Stimulated activated CD8-positive, alpha-beta memory T cell treated with anti-CD3 and anti-CD28 coated beads, Interleukin-2, amount 100 ng/mL, for 1 hour (primary cell): ENCODE measurements around the gene TRDMT1.

Source experiments
- DNase-seq, 2 donors: peaks; one replicate each; pipeline ENCODE4 v3.0.0-alpha.2; 2020; ENCODE audit warnings: low read depth in 2 of 2

TRDMT1 gene

GRCh38 chr10:17210361-17210760 is 8.9 kb upstream of the TRDMT1 start:
- no peak for DNase-seq

GRCh38 chr10:17209881-17210280 is 8.4 kb upstream of the TRDMT1 start:
- DNase-seq: no peak

- no peak for DNase-seq
Measured at GRCh38 chr10:17209302-17209701, 7.8 kb upstream of the TRDMT1 start.

- DNase-seq: no peak
Measured at GRCh38 chr10:17208476-17208875, 7.0 kb upstream of the TRDMT1 start.

- no peak for DNase-seq
Measured at GRCh38 chr10:17206210-17206709, 4.8 kb upstream of the TRDMT1 start.

- DNase-seq: no peak
Measured at GRCh38 chr10:17203416-17203815, 1.9 kb upstream of the TRDMT1 start.

GRCh38 chr10:17202999-17203398 is 1.5 kb upstream of the TRDMT1 start:
- no peak for DNase-seq

GRCh38 chr10:17202506-17202905 is 1.0 kb upstream of the TRDMT1 start:
- no peak for DNase-seq

GRCh38 chr10:17201794-17202116 is 283 bp upstream of the TRDMT1 start:
- DNase-seq: no peak

GRCh38 chr10:17200001-17200911 is 1.2 kb downstream of the TRDMT1 start:
- DNase-seq: no peak

GRCh38 chr10:17199351-17199804 is 2.1 kb downstream of the TRDMT1 start:
- DNase-seq: no peak

- no peak for DNase-seq
Measured at GRCh38 chr10:17196573-17196972, 4.9 kb downstream of the TRDMT1 start.

GRCh38 chr10:17196045-17196444 is 5.4 kb downstream of the TRDMT1 start:
- DNase-seq: no peak

- no peak for DNase-seq
Measured at GRCh38 chr10:17195083-17195482, 6.4 kb downstream of the TRDMT1 start.

GRCh38 chr10:17190602-17191001 is 10.9 kb downstream of the TRDMT1 start:
- DNase-seq: no peak

- DNase-seq: no peak
Measured at GRCh38 chr10:17188644-17189172, 12.8 kb downstream of the TRDMT1 start.

- no peak for DNase-seq
Measured at GRCh38 chr10:17185873-17186272, 15.6 kb downstream of the TRDMT1 start.

GRCh38 chr10:17183110-17183509 is 18.4 kb downstream of the TRDMT1 start:
- DNase-seq: no peak

GRCh38 chr10:17181751-17182150 is 19.7 kb downstream of the TRDMT1 start:
- DNase-seq: no peak

- DNase-seq: no peak
Measured at GRCh38 chr10:17181110-17181509, 20.4 kb downstream of the TRDMT1 start.

GRCh38 chr10:17179002-17179401 is 22.5 kb downstream of the TRDMT1 start:
- no peak for DNase-seq

GRCh38 chr10:17178006-17178405 is 23.5 kb downstream of the TRDMT1 start:
- no peak for DNase-seq

GRCh38 chr10:17177014-17177413 is 24.5 kb downstream of the TRDMT1 start:
- DNase-seq: no peak
